ENCODE data around the gene IKZF1.

DNA sequence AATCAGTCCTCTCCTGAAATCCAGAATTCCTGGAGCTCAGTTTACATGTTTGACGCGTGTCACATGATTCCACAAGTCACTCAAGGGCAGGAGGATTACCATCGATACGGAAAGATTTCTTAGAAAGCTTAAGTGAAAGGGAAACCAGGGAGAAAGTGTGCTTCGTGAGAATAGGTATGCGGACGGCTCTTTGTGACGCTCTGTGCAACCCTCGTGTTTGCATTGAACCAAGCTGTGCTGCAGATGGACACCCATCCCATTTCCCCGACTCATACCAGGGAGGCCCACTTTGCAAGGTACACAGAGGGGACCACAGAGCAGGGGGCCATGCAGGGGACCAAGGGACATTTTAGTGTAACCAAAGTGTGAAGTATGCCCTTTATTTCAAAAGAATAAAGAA, 43.2 kb downstream of the IKZF1 start:
- TF ChIP-seq, protein P1, sequence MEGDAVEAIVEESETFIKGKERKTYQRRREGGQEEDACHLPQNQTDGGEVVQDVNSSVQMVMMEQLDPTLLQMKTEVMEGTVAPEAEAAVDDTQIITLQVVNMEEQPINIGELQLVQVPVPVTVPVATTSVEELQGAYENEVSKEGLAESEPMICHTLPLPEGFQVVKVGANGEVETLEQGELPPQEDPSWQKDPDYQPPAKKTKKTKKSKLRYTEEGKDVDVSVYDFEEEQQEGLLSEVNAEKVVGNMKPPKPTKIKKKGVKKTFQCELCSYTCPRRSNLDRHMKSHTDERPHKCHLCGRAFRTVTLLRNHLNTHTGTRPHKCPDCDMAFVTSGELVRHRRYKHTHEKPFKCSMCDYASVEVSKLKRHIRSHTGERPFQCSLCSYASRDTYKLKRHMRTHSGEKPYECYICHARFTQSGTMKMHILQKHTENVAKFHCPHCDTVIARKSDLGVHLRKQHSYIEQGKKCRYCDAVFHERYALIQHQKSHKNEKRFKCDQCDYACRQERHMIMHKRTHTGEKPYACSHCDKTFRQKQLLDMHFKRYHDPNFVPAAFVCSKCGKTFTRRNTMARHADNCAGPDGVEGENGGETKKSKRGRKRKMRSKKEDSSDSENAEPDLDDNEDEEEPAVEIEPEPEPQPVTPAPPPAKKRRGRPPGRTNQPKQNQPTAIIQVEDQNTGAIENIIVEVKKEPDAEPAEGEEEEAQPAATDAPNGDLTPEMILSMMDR (IDR thresholded peaks at IDR 0.05; ENCODE audit: borderline replicate concordance, extremely low read depth, low read length, poor library complexity, severe bottlenecking): no peak
- TF ChIP-seq EZH2 (IDR thresholded peaks at IDR 0.05; ENCODE audit: borderline replicate concordance, low read depth, low read length, severe bottlenecking): no peak

All from DND-41 (cell line).